IMR-90 (cell line): ENCODE measurements around the gene IGSF9B.

Experiments used
- BHLHE40 ChIP-seq: fragments of 150-350 bp; IDR thresholded peaks from 2 replicates; pipeline ENCODE4 v1.6.1; 2016; ENCODE audit warnings: mild to moderate bottlenecking, low read depth, low read length
- CEBPB ChIP-seq: IDR thresholded peaks from 2 replicates; pipeline ENCODE4 v1.6.1; 2012; ENCODE audit warnings: low read depth, low read length, improper control_type of control experiment
- CTCF ChIP-seq: conservative IDR thresholded peaks from 2 replicates; pipeline ENCODE4 v1.5.1; 2012; ENCODE audit warnings: mild to moderate bottlenecking, low read depth, low read length, improper control_type of control experiment
- ELK1 ChIP-seq: fragments of 150-350 bp; IDR thresholded peaks from 2 replicates; pipeline ENCODE4 v1.6.1; 2016; ENCODE audit warnings: low read depth, mild to moderate bottlenecking, low read length, moderate library complexity, borderline replicate concordance
- MAFK ChIP-seq: IDR thresholded peaks from 2 replicates; pipeline ENCODE4 v1.6.1; 2012; ENCODE audit warnings: low read depth, low read length, improper control_type of control experiment
- MAZ ChIP-seq: IDR thresholded peaks from 2 replicates; pipeline ENCODE4 v1.6.1; 2012; ENCODE audit warnings: low read depth, mild to moderate bottlenecking, low read length, improper control_type of control experiment, moderate library complexity, borderline replicate concordance
- MXI1 ChIP-seq: IDR thresholded peaks from 2 replicates; pipeline ENCODE4 v1.6.1; 2012; ENCODE audit warnings: low read depth, mild to moderate bottlenecking, low read length, moderate library complexity, borderline replicate concordance
- NFE2L2 ChIP-seq: fragments of 150-350 bp; IDR thresholded peaks from 2 replicates; pipeline ENCODE4 v1.6.1; 2016; ENCODE audit warnings: low read depth, mild to moderate bottlenecking, low read length
- POLR2A ChIP-seq: IDR thresholded peaks from 2 replicates; pipeline ENCODE4 v1.6.1; 2012; ENCODE audit warnings: mild to moderate bottlenecking, low read depth, low read length
- RAD21 ChIP-seq: IDR thresholded peaks from 2 replicates; pipeline ENCODE4 v1.6.1; 2012; ENCODE audit warnings: low read length, improper control_type of control experiment
- RCOR1 ChIP-seq: IDR thresholded peaks from 2 replicates; pipeline ENCODE4 v1.6.1; 2012; ENCODE audit warnings: mild to moderate bottlenecking, low read length, improper control_type of control experiment; ENCODE audit not compliant: insufficient replicate concordance
- RFX5 ChIP-seq: IDR thresholded peaks from 2 replicates; pipeline ENCODE4 v1.8.0; 2012; ENCODE audit warnings: low read depth, mild to moderate bottlenecking, low read length, moderate library complexity
- SMC3 ChIP-seq: fragments of 150-350 bp; IDR thresholded peaks from 2 replicates; pipeline ENCODE4 v1.6.1; 2016; ENCODE audit warnings: low read depth, mild to moderate bottlenecking, antibody characterized with exemption, low read length, moderate library complexity
- USF2 ChIP-seq: fragments of 150-350 bp; IDR thresholded peaks from 2 replicates; pipeline ENCODE4 v1.6.1; 2017; ENCODE audit warnings: mild to moderate bottlenecking, antibody characterized with exemption, low read length, low read depth

GRCh38 chr11:133953999-133954398 lies 2.8 kb downstream of the IGSF9B start:
- TF ChIP-seq POLR2A (no peak), CTCF (no peak), RFX5 (no peak), MXI1 (no peak), CEBPB (no peak), BHLHE40 (no peak), USF2 (no peak), RCOR1 (no peak), SMC3 (no peak), RAD21 (no peak), MAFK (no peak), NFE2L2 (no peak), ELK1 (no peak), MAZ (no peak)
